NCI-H1105 (cell line): ENCODE results near the gene MUCL3.
"Not testable (repeated sequence)": the region's sequence is repeated elsewhere in the genome, so short reads cannot be mapped to it uniquely, and the experiment has no call there.

ENCODE experiments used
- DNase-seq: peaks from one replicate; lab custom pipeline; 2025; lab: John Stamatoyannopoulos, UW

The MUCL3 gene

GRCh38 chr6:30983439-30983838, 42.7 kb downstream of the MUCL3 start, which contains the start of gene MUC21:
MUC21 (plus strand) TSS chr6:30983718; CDS start chr6:30983959, 241 bp downstream.
- DNase-seq = no peak

- no peak for DNase-seq
Measured at GRCh38 chr6:30985490-30985889, 44.7 kb downstream of the MUCL3 start.

DNA sequence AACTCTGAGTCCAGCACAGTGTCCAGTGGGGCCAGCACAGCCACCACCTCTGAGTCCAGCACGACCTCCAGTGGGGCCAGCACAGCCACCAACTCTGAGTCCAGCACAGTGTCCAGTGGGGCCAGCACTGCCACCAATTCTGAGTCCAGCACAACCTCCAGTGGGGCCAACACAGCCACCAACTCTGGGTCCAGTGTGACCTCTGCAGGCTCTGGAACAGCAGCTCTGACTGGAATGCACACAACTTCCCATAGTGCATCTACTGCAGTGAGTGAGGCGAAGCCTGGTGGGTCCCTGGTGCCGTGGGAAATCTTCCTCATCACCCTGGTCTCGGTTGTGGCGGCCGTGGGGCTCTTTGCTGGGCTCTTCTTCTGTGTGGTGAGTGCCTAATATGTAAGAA, 46.5 kb downstream of the MUCL3 start:
- no peak for DNase-seq

DNA sequence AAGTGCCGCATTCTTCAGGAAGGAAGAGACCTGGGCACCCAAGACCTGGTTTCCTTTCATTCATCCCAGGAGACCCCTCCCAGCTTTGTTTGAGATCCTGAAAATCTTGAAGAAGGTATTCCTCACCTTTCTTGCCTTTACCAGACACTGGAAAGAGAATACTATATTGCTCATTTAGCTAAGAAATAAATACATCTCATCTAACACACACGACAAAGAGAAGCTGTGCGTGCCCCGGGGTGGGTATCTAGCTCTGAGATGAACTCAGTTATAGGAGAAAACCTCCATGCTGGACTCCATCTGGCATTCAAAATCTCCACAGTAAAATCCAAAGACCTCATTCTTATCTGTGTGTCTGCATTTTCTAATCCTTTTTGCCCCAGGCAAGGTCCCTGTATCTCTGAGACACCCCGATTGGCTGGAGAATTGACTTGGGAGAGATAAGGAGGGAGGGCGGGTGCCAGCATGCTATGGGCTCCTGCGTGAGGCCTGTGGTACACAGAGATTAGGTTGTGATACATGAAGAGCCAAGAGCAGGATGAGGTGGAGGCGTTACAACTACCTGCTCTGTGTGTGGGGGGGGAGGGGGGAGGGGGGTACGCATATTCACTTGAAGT, 47.5 kb downstream of the MUCL3 start:
- no peak for DNase-seq

- no peak for DNase-seq
Measured at GRCh38 chr6:30990422-30991086, 49.8 kb downstream of the MUCL3 start.

- DNase-seq = no peak
Measured at GRCh38 chr6:30991891-30992290, 51.1 kb downstream of the MUCL3 start.

GRCh38 chr6:30997301-30997700, 56.5 kb downstream of the MUCL3 start:
- DNase-seq = no peak

DNA sequence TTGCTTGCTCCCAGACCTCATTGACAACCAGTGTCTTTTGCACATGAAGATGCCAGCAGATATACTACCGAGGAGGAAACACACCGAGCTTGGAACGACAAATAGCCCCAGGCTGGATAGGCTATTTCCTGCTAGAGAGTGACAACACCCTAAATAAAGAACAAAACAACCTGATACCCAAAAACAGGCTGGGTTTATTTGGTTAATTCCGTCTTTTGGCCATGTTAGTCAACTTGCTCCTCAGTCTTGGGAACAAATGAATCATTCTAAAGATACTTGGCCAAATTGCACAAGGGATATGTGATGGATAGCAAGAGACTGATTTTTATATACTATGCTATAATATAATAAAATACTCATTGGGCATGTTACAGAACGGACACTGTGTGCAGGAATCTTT, 58.0 kb downstream of the MUCL3 start:
- DNase-seq = no peak

GRCh38 chr6:31000067-31000860, 59.5 kb downstream of the MUCL3 start:
- DNase-seq = not testable (repeated sequence)

- DNase-seq = no peak
Measured at GRCh38 chr6:31001281-31001888, 60.6 kb downstream of the MUCL3 start.

DNA sequence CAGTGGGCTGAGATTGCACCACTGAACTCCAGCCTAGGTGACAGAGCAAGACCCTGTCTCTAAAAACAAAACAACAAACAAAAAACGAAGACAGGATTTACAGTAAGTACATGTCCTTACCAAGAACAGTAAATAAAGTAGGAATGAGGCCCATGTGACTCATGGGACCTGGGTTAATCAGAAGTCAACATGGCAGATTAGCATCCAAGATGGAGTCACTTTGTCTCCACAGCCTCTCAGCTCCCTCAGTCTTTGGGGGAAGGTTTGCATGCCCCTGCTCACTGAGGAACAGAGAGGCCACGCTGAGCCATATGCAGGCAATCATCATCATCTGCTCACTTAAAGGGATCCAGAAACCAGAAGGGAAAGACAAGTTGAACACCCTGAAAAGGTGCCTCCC, 61.7 kb downstream of the MUCL3 start:
- DNase-seq = no peak
